IMR-90 (cell line): ENCODE measurements around the gene SOX21.
A peak's percentile ranks its signal among the peaks of the same experiment; 100 is the strongest.

ENCODE experiments used
- CTCF ChIP-seq: conservative IDR thresholded peaks from 2 replicates; pipeline ENCODE4 v1.5.1; 2012; ENCODE audit warnings: mild to moderate bottlenecking, low read depth, low read length, improper control_type of control experiment
- SMC3 ChIP-seq: fragments of 150-350 bp; IDR thresholded peaks from 2 replicates; pipeline ENCODE4 v1.6.1; 2016; ENCODE audit warnings: low read depth, mild to moderate bottlenecking, antibody characterized with exemption, low read length, moderate library complexity
- USF2 ChIP-seq: fragments of 150-350 bp; IDR thresholded peaks from 2 replicates; pipeline ENCODE4 v1.6.1; 2017; ENCODE audit warnings: mild to moderate bottlenecking, antibody characterized with exemption, low read length, low read depth

GRCh38 chr13:94674609-94675348 lies 37.6 kb downstream of the SOX21 start:
- TF ChIP-seq CTCF (peak; percentile 50), USF2 (no peak), SMC3 (peak; percentile 27; the same call in 1 of the 2 replicates)
